SU-DHL-6 (cell line): ENCODE results near the gene ARHGAP10.

ENCODE experiments used
- H2AFZ ChIP-seq: fragments of 200-600 bp; sonication (generic); 2 replicates; pipeline ENCODE4 v1.6.1; 2014; ENCODE audit warnings: low read depth, mild to moderate bottlenecking, moderate library complexity, mixed read lengths, antibody characterized with exemption, low read length; ENCODE audit not compliant: severe bottlenecking
- H3F3A ChIP-seq: fragments of 200-600 bp; shearing (Covaris generic); 2 replicates; pipeline ENCODE4 v1.6.0; 2016; ENCODE audit warnings: antibody characterized with exemption, mild to moderate bottlenecking; ENCODE audit not compliant: insufficient read depth
- H3K27ac ChIP-seq: fragments of 200-600 bp; sonication (generic); 2 replicates; pipeline ENCODE4 v1.5.1; 2016; ENCODE audit warnings: low read depth, mild to moderate bottlenecking, low read length, moderate library complexity, mixed read lengths
- H3K27me3 ChIP-seq: fragments of 200-600 bp; sonication (generic), shearing (Covaris generic); 2 replicates; pipeline ENCODE4 v1.6.0; 2014; ENCODE audit warnings: mild to moderate bottlenecking, low read length
- H3K36me3 ChIP-seq: fragments of 200-600 bp; sonication (generic); 2 replicates; pipeline ENCODE4 v1.6.1; 2014; ENCODE audit warnings: mild to moderate bottlenecking, low read length, mixed read lengths
- H3K4me2 ChIP-seq: fragments of 300-600, 200-600 bp; shearing (Covaris generic), sonication (generic); 2 replicates; pipeline ENCODE4 v1.6.0; 2014; ENCODE audit warnings: low read length, low read depth, mild to moderate bottlenecking; ENCODE audit not compliant: poor library complexity, severe bottlenecking
- H3K4me3 ChIP-seq: fragments of 200-600 bp; sonication (generic); 2 replicates; pipeline ENCODE4 v1.5.1; 2014; ENCODE audit warnings: antibody characterized with exemption, low read length, mild to moderate bottlenecking, mixed read lengths; ENCODE audit not compliant: insufficient read depth, poor library complexity, severe bottlenecking
- H3K79me2 ChIP-seq: fragments of 200-600 bp; sonication (generic); 2 replicates; pipeline ENCODE4 v1.6.1; 2014; ENCODE audit warnings: mild to moderate bottlenecking, low read length, moderate library complexity; ENCODE audit not compliant: insufficient read depth
- H3K9ac ChIP-seq: fragments of 200-600 bp; sonication (generic); 2 replicates; pipeline ENCODE4 v1.7.0; 2014; ENCODE audit warnings: mild to moderate bottlenecking, low read length
- H3K9me2 ChIP-seq: fragments of 200-600 bp; sonication (generic); replicated peaks from 2 replicates; pipeline ENCODE4 v1.6.1; 2014; ENCODE audit warnings: low read length; ENCODE audit not compliant: insufficient read depth
- H3K9me3 ChIP-seq: fragments of 200-600 bp; sonication (generic); 2 replicates; pipeline ENCODE4 v1.6.1; 2014; ENCODE audit warnings: low read length, mixed read lengths; ENCODE audit not compliant: insufficient read depth
- H4K20me1 ChIP-seq: fragments of 200-600 bp; sonication (generic); 2 replicates; pipeline ENCODE4 v1.6.1; 2014; ENCODE audit warnings: low read depth, mild to moderate bottlenecking, antibody characterized with exemption, low read length, moderate library complexity, mixed read lengths
- CTCF ChIP-seq: fragments of 200-600 bp; sonication (generic); IDR thresholded peaks from one replicate; pipeline ENCODE4 v1.5.1; 2017; ENCODE audit warnings: antibody characterized with exemption, mild to moderate bottlenecking, low read length, moderate library complexity; ENCODE audit not compliant: insufficient read depth, poor library complexity, severe bottlenecking
- EZH2phosphoT487 ChIP-seq: fragments of 200-600 bp; sonication (generic), shearing (Covaris generic); conservative IDR thresholded peaks from 2 replicates; pipeline ENCODE4 v1.6.1; 2018; ENCODE audit warnings: mild to moderate bottlenecking, antibody characterized with exemption, low read length, moderate library complexity, mixed read lengths

The ARHGAP10 gene

GRCh38 chr4:147821555-147821954, 89.7 kb downstream of the ARHGAP10 start:
- H3K9me2 ChIP-seq = no peaks in the 10 kb centered on the region
- H2AFZ ChIP-seq = no peak overlapping the region
- no peak overlapping the region for H3K4me2 ChIP-seq
- H3K79me2 ChIP-seq = no peaks in the 10 kb centered on the region
- no peaks in the 10 kb centered on the region for H4K20me1 ChIP-seq
- no peak overlapping the region for H3K9ac ChIP-seq
- H3F3A ChIP-seq = no peaks in the 10 kb centered on the region
- no peak overlapping the region for H3K4me3 ChIP-seq
- H3K27me3 ChIP-seq = no peaks in the 10 kb centered on the region
- TF ChIP-seq EZH2phosphoT487 = no peak
- no peak for TF ChIP-seq CTCF
- H3K36me3 ChIP-seq = no peaks in the 10 kb centered on the region
- no peak overlapping the region for H3K27ac ChIP-seq
- H3K9me3 ChIP-seq = no peaks in the 10 kb centered on the region

- Histone ChIP-seq H3K4me2 (no peak overlapping the region), H3K9ac (no peak overlapping the region), H3F3A (no peaks in the 10 kb centered on the region), H4K20me1 (no peaks in the 10 kb centered on the region), H3K79me2 (no peaks in the 10 kb centered on the region), H3K9me3 (no peaks in the 10 kb centered on the region), H2AFZ (no peak overlapping the region), H3K9me2 (no peaks in the 10 kb centered on the region), H3K27ac (no peak overlapping the region), H3K36me3 (no peaks in the 10 kb centered on the region), H3K27me3 (no peaks in the 10 kb centered on the region), H3K4me3 (no peak overlapping the region)
- no peak for TF ChIP-seq CTCF
These were observed 90.2 kb downstream of the ARHGAP10 start for GRCh38 chr4:147822128-147822527.

- Histone ChIP-seq H3K4me3 (no peak overlapping the region), H3K9me2 (no peaks in the 10 kb centered on the region), H3K27me3 (no peaks in the 10 kb centered on the region), H3K9me3 (no peaks in the 10 kb centered on the region), H4K20me1 (no peaks in the 10 kb centered on the region), H3F3A (no peaks in the 10 kb centered on the region), H2AFZ (no peak overlapping the region), H3K27ac (no peak overlapping the region), H3K4me2 (no peak overlapping the region), H3K36me3 (no peaks in the 10 kb centered on the region), H3K9ac (no peak overlapping the region), H3K79me2 (no peaks in the 10 kb centered on the region)
- no peak for TF ChIP-seq EZH2phosphoT487
- TF ChIP-seq CTCF = no peak
These were observed 91.2 kb downstream of the ARHGAP10 start for GRCh38 chr4:147823130-147823529.

GRCh38 chr4:147824316-147824715, 92.4 kb downstream of the ARHGAP10 start:
- no peak for TF ChIP-seq EZH2phosphoT487
- Histone ChIP-seq H3K9me2 (no peaks in the 10 kb centered on the region), H3K79me2 (no peaks in the 10 kb centered on the region), H2AFZ (no peak overlapping the region), H3K9me3 (no peaks in the 10 kb centered on the region), H3K9ac (no peak overlapping the region), H4K20me1 (no peaks in the 10 kb centered on the region), H3K4me2 (no peak overlapping the region), H3F3A (no peaks in the 10 kb centered on the region), H3K4me3 (no peak overlapping the region), H3K36me3 (no peaks in the 10 kb centered on the region), H3K27me3 (no peaks in the 10 kb centered on the region), H3K27ac (no peak overlapping the region)
